ENCODE data around the gene RSL24D1.

GRCh38 chr15:55220606-55221005 is 23.9 kb upstream of the RSL24D1 start:
- TF ChIP-seq ZNF639 (CRISPR knock-in tag; conservative IDR thresholded peaks at IDR 0.05) (no peak), HNRNPH1 (optimal IDR thresholded peaks at IDR 0.05; ENCODE audit: low read depth, low read length) (no peak), HCFC1 (IDR thresholded peaks at IDR 0.05; ENCODE audit: low read depth, low read length) (no peak), EZH2 (conservative IDR thresholded peaks at IDR 0.05; ENCODE audit: low read depth, low read length) (no peak), NFIC (IDR thresholded peaks at IDR 0.05; ENCODE audit: low read length) (no peak), ZNF234 (CRISPR knock-in tag; conservative IDR thresholded peaks at IDR 0.05) (no peak), ZBTB40 (IDR thresholded peaks at IDR 0.05) (no peak), ZBTB40 (CRISPR knock-in tag; IDR thresholded peaks at IDR 0.05) (no peak), TEF (CRISPR knock-in tag; IDR thresholded peaks at IDR 0.05) (no peak), MLX (CRISPR knock-in tag; IDR thresholded peaks at IDR 0.05) (no peak), PHF8 (CRISPR knock-in tag; IDR thresholded peaks at IDR 0.05) (no peak)

Data from HepG2 (cell line).